HS-27A (cell line): ENCODE results near the gene RPH3AL.

ENCODE experiments used
- DNase-seq: peaks from one replicate; pipeline ENCODE4 v3.0.0-alpha.2; 2012; ENCODE audit warnings: low read depth, missing footprints

RPH3AL gene

GRCh38 chr17:300881-301280 is 51.7 kb downstream of the RPH3AL start:
- no peak for DNase-seq

GRCh38 chr17:299546-299945 is 53.1 kb downstream of the RPH3AL start:
- DNase-seq, result no peak

- DNase-seq, result no peak
Observed at GRCh38 chr17:298791-299450, 53.7 kb downstream of the RPH3AL start.

- DNase-seq, result no peak
Observed at GRCh38 chr17:297758-298157, 54.8 kb downstream of the RPH3AL start.

- DNase-seq, result no peak
Observed at GRCh38 chr17:296906-297690, 55.5 kb downstream of the RPH3AL start.

- no peak for DNase-seq
Observed at GRCh38 chr17:296379-296778, 56.2 kb downstream of the RPH3AL start.

- no peak for DNase-seq
Observed at GRCh38 chr17:292531-293382, 59.9 kb downstream of the RPH3AL start.

- DNase-seq, result no peak
Observed at GRCh38 chr17:292016-292415, 60.6 kb downstream of the RPH3AL start.

GRCh38 chr17:291587-291986 is 61.0 kb downstream of the RPH3AL start:
- no peak for DNase-seq

- no peak for DNase-seq
Observed at GRCh38 chr17:290626-291025, 62.0 kb downstream of the RPH3AL start.

GRCh38 chr17:290121-290521 is 62.5 kb downstream of the RPH3AL start:
- no peak for DNase-seq

GRCh38 chr17:289409-289808 is 63.2 kb downstream of the RPH3AL start:
- DNase-seq, result no peak

- DNase-seq, result no peak
Observed at GRCh38 chr17:288802-289356, 63.7 kb downstream of the RPH3AL start.

GRCh38 chr17:286571-286970 is 66.0 kb downstream of the RPH3AL start:
- DNase-seq, result no peak

GRCh38 chr17:285751-286422 is 66.7 kb downstream of the RPH3AL start:
- no peak for DNase-seq

GRCh38 chr17:284676-285355 is 67.8 kb downstream of the RPH3AL start:
- no peak for DNase-seq

GRCh38 chr17:283911-284675 is 68.5 kb downstream of the RPH3AL start:
- no peak for DNase-seq

- no peak for DNase-seq
Observed at GRCh38 chr17:282912-283882, 69.4 kb downstream of the RPH3AL start.
